Right renal cortex interstitium (tissue), 3 donors: ENCODE measurements around the gene ZNF319. TPM values are rescaled to one million over a fixed set of nuclear protein-coding genes. Genes with fewer than 3 reads are reported as not detected.

ENCODE experiments used
- DNase-seq, 3 donors: peaks; one replicate each; pipeline ENCODE4 v3.0.0-alpha.2; 2013; ENCODE audit warnings: low read depth in 3 of 3, low spot score in 2 of 3
- polyA plus RNA-seq, 3 donors: library from polyadenylated mRNA; unstranded; fragments of 120-200 nt; gene quantifications; one replicate each; pipeline ENCODE4 v1.2.1, GENCODE V29; 2013; ENCODE audit not compliant: insufficient read length in 3 of 3

ZNF319 gene
- polyA plus RNA-seq, 3 donors = 8.4 to 10.3 (median 10.1) TPM

GRCh38 chr16:57957673-57958392 is 42.6 kb downstream of the ZNF319 start:
- no peak for DNase-seq

- DNase-seq = no peak
These were observed 43.4 kb downstream of the ZNF319 start for GRCh38 chr16:57956924-57957672.

- DNase-seq = no peak
These were observed 44.1 kb downstream of the ZNF319 start for GRCh38 chr16:57956270-57956808.

- DNase-seq = no peak
These were observed 44.8 kb downstream of the ZNF319 start for GRCh38 chr16:57955572-57956188.

GRCh38 chr16:57953857-57954256 is 46.6 kb downstream of the ZNF319 start:
- no peak for DNase-seq

- no peak for DNase-seq
These were observed 47.6 kb downstream of the ZNF319 start for GRCh38 chr16:57952909-57953308.

- DNase-seq = no peak
These were observed 49.1 kb downstream of the ZNF319 start for GRCh38 chr16:57951204-57951960.

GRCh38 chr16:57950382-57950781 is 50.1 kb downstream of the ZNF319 start:
- no peak for DNase-seq

GRCh38 chr16:57949595-57950238 is 50.8 kb downstream of the ZNF319 start:
- no peak for DNase-seq

- DNase-seq = no peak
These were observed 51.5 kb downstream of the ZNF319 start for GRCh38 chr16:57949013-57949412.

GRCh38 chr16:57948027-57948426 is 52.4 kb downstream of the ZNF319 start:
- no peak for DNase-seq

GRCh38 chr16:57947261-57947660 is 53.2 kb downstream of the ZNF319 start:
- DNase-seq = no peak

GRCh38 chr16:57946181-57946801 is 54.2 kb downstream of the ZNF319 start:
- no peak for DNase-seq

GRCh38 chr16:57945740-57946138 is 54.7 kb downstream of the ZNF319 start:
- no peak for DNase-seq

- DNase-seq = peak; percentile 5 to 27 (median 17)
These were observed 55.3 kb downstream of the ZNF319 start for GRCh38 chr16:57944970-57945739.
